Measurements from ENCODE around the gene NCF4. TPM values are rescaled to one million over a fixed set of nuclear protein-coding genes. Genes with fewer than 3 reads are reported as not detected.

Gene NCF4
- total RNA-seq, 1 experiment from 2014 or later = not detected

- DNase-seq (ENCODE audit: low read depth) = no peak
Measured at GRCh38 chr22:36864454-36865215, 3.8 kb downstream of the NCF4 start.

DNA sequence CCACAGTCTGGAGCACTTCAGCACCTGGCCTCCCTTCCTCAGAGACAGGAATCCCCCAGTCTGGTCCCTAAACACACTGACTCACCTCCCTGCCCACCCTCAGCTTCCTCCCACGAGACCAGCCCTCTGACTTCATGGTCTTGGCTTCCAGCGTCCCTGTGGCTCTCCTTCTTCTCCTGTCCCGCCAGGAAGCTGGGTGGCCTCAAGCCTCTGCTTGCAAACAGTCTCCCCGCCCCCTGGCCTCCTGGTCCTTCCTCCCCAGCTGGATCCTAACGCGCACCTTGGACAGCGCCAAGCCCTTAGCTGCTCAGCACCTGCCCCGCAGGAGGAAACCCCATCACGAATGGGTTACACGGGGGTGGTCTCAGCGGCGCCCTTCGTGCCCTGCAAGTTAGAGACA is 4.5 kb downstream of the NCF4 start:
- DNase-seq (ENCODE audit: low read depth) = peak; percentile 10

DNA sequence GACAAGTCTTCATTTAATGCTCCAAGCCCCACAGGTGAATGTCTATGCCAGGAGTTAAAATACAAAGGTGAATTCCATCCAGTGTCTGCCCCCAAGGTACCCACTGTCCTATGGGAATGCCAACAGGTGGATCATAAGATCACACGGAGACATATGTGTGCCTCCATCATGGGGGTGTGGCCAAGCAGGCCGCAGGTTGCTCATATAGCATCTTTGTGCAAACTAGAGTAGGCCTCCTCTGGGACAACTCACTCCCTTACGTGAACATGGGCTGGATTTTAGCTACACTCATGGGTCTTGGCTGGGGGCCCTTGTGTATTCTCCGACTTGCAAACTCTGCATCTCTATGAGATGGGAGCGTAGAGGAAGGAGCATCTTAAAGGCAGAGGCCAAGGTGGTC is 6.9 kb downstream of the NCF4 start:
- no peak for DNase-seq (ENCODE audit: low read depth)

DNA sequence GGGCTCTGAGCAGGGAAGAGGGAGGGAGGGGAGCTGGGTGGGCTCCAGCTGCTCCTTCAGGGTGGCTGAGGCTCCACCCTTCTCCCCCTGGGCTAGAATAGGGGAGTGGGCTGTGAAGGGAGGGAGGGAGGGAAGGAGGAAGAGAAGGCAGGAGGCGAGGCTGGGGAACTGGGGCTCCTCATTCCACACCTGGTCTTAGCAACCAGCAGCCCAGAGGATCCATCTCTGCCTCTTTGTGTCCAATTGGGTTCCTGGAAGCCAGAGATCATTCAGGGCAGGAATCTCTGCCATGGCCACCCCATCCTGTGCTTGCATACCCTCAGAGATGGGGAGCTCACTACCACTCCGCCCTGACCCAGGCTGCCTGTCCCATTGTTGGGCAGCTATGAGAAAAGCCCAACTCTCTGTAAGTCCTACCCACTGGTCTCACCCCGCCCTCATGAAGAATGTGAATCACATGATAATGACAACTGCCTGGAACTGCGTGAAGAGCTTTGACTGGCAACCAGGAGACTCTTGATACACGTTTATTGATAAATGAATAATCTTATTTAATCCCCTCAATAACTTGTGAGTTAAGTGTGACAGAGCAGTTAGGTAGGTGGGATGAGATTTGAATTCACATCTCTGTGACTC is 7.9 kb downstream of the NCF4 start:
- no peak for DNase-seq (ENCODE audit: low read depth)

DNA sequence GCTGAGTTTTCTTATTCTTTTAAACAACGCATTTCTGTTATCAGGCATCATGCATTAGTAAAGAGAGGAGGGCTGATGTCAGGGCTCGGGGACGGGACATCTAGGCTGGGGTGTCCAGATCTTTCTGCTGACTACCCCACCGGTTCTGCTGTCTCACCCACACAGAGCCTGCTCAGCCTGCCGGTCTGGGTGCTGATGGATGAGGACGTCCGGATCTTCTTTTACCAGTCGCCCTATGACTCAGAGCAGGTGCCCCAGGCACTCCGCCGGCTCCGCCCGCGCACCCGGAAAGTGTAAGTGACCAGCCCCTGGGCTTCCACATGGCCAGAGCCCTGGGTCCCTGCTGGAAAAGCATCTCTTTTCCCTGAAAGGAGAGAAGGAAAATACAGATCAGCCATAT is 9.4 kb downstream of the NCF4 start:
- peak; percentile 75 for DNase-seq (ENCODE audit: low read depth)

DNA sequence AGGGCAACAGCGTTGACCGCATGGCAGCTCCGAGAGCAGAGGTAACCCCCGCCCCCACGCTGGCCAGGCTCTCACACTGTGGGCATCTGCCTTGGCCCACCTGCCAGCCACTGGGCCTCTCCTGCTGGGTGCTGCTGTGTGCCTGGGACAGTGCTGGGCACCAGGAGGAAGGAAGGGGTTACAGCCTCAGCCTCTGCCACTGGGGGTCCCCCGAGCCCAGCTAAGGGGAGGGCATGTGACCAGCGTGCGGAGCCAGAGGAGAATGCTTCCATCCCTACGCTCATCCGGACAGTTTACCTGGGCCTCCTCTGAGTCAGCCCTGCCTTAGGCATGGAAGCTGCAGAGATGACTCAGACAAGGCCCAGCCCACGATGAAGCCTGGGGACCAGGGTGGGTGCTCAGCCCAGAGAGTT is 10.9 kb downstream of the NCF4 start:
- DNase-seq (ENCODE audit: low read depth) = peak; percentile 64

DNA sequence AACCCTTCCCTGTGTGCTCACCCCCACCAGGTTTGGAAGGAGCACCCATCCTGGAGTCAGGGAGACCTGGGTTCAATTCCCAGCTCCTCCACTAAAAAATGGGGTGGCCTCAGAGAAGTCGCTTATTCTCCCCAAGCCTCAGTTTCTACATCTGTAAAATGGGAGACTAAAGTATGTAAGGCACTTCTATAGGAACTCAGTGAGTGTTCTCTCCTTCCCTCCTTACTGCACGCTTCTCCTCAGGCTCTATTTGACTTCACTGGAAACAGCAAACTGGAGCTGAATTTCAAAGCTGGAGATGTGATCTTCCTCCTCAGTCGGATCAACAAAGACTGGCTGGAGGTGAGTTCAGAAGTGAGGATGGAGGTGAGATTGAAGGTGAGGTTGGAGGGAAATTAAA is 11.3 kb downstream of the NCF4 start:
- no peak for DNase-seq (ENCODE audit: low read depth)

DNA sequence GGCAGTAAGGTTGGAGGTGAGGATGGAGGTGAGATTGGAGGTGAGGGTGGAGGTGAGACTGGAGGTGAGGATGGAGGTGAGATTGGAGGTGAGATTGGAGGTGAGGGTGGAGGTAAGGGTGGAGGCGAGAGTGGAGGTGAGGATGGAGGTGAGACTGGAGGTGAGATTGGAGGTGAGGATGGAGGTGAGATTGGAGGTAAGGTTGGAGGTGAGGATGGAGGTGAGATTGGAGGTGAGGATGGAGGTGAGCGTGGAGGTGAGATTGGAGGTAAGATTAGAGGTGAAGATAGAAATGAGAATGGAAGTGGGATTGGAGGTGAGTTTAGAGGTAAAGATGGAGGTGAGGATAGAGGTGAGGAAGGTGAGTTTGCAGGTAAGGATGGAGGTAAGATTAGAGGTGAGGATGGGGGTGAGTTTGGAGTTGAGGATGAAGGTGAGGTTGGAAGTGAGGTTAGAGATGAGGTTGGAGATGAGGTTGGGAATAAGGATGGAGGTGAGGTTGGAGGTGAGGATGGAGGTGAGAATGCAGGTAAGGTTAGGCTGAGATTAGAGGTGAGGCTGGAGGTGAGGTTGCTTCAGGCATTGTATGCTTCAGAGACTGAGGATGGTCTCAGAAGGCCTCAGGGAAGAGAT is 12.2 kb downstream of the NCF4 start:
- no peak for DNase-seq (ENCODE audit: low read depth)

GRCh38 chr22:36873614-36874308 is 13.0 kb downstream of the NCF4 start:
- peak; percentile 74 for DNase-seq (ENCODE audit: low read depth)

GRCh38 chr22:36874309-36874696 is 13.5 kb downstream of the NCF4 start:
- DNase-seq (ENCODE audit: low read depth) = no peak

GRCh38 chr22:36874736-36875135 is 13.9 kb downstream of the NCF4 start:
- no peak for DNase-seq (ENCODE audit: low read depth)

- DNase-seq (ENCODE audit: low read depth) = no peak
Measured at GRCh38 chr22:36875741-36876140, 14.9 kb downstream of the NCF4 start.

DNA sequence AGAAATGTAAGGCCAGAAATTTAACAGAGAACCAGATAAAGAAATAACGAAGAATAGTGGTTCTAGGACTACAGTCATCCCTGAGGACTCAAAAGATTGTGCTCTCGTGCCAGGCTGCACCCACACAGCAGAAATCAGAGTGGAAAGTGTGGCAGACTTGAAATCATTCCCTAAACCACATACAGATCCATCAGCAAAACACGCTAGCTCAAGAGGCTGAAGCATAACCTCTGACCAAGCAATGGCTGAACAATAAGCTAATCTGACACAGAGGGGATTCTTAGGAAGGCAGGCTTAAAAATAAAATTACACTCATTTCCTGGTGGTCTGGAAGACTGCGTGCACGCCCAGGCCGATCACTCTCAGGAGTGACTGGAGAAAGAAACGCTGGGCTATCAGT is 19.0 kb downstream of the NCF4 start:
- peak; percentile 7 for DNase-seq (ENCODE audit: low read depth)

GRCh38 chr22:36881504-36882245 is 20.9 kb downstream of the NCF4 start:
- no peak for DNase-seq (ENCODE audit: low read depth)

GRCh38 chr22:36884349-36885158 is 23.7 kb downstream of the NCF4 start:
- DNase-seq (ENCODE audit: low read depth) = no peak

DNA sequence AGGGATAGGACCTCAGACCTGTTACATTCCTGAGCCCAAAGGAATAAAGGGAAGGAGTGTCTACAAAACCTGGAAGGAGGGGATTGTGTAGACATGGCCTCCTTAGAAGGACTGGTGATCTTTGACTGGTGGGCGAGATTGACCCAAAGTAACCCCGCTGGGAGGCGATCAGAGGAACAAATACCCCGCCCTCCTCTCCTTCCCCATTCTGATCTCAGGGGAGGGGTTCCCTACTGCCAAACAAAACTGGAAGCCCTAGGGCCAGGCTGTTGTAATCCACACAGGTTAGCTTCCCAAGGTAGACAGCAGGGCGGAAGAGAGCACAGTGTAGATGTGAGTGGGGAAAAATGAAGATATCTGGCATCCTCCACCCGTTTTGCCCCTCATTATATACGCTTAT is 24.7 kb downstream of the NCF4 start:
- DNase-seq (ENCODE audit: low read depth) = no peak

DNA sequence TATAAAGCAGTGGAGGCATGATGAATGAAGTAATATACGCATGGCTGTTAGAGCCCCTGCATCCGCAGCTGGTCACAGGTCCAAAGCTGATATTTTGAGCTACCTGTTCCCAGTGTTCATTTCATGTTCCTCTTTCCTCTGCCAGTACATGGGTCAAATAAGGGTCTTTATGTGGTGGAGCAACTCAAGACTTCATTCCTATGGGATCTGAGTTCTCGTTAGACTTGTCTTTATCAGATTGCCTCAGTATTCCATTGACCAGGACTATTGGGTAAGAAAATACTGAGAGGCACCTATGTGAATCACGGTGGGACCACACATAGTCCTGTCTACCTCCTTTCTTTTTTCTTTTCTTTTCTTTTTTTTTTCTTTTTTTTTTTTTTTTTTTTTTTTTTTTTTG is 25.2 kb downstream of the NCF4 start:
- DNase-seq (ENCODE audit: low read depth) = no peak

DNA sequence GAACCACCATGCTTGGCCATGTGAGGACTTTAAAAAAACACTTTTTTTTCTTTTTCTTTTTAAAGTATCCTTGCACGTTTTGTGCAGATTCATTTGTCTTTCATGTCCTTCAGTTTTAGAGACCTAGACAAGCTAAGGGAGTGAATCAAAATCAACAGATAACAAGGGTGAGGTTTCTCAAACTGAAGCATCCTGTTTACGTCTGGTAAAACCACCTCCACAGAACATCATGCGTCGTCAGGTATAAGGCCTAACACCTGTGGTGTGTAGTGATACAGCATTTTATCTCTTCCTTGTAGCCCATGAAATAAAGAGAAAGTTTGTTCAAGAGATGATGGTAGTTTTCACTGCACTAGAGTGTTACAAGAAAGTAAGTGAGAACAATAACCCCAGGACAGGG is 26.4 kb downstream of the NCF4 start:
- no peak for DNase-seq (ENCODE audit: low read depth)

GRCh38 chr22:36891646-36892045 is 30.8 kb downstream of the NCF4 start:
- no peak for DNase-seq (ENCODE audit: low read depth)

- DNase-seq (ENCODE audit: low read depth) = no peak
Measured at GRCh38 chr22:36892292-36892691, 31.5 kb downstream of the NCF4 start.

- no peak for DNase-seq (ENCODE audit: low read depth)
Measured at GRCh38 chr22:36893262-36893661, 32.5 kb downstream of the NCF4 start.

All from RPMI7951 (cell line).